NCI-H146 (cell line): ENCODE measurements around the gene MGAT3.

Experiments used
- DNase-seq: peaks from one replicate; lab custom pipeline; 2025; lab: John Stamatoyannopoulos, UW

Gene MGAT3

GRCh38 chr22:39450258-39450955 lies 6.4 kb upstream of the MGAT3 start:
- DNase-seq: no peak

DNA sequence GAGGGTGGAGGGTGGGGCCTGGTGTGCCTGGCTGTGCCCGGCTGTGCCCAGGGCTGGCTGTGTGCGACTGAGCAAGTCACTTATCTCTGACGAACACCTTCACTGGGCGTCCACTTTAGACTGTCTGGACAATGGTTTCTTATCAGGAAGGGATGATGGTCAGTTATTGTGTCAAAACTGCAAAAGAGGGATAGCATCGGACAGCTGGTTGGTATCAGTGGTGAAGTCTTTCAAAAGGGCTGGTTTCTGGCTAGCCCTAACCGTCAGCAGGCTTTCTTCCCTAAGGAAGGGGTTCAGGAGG lies 4.1 kb upstream of the MGAT3 start:
- no peak for DNase-seq

- DNase-seq: no peak
Measured at GRCh38 chr22:39453765-39454378, 2.9 kb upstream of the MGAT3 start.

DNA sequence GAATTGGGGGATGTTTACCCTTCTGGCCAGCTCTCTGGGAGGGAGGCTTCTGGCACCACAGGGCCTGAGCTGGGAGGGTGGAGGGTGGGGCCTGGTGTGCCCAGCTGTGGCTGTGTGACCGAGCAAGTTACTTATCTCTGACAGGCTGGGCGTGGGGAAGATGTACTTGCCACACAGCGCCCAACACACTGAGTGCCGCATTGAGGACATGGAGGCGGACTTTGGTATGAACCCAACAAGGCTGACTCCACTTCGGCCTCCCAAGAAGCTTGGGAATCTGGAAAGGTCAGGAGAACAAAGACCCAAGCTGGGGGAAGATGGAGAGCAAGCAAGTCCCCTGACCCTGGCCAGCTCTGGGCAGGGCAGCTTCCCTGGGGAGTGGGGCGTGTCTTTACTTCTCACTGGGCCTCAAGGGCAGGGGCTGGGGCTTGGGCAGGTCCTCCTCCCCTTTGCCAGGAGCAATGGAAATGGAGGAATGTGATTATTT lies 2.4 kb upstream of the MGAT3 start:
- no peak for DNase-seq

GRCh38 chr22:39457198-39457555 lies 365 bp downstream of the MGAT3 start:
- DNase-seq: no peak

DNA sequence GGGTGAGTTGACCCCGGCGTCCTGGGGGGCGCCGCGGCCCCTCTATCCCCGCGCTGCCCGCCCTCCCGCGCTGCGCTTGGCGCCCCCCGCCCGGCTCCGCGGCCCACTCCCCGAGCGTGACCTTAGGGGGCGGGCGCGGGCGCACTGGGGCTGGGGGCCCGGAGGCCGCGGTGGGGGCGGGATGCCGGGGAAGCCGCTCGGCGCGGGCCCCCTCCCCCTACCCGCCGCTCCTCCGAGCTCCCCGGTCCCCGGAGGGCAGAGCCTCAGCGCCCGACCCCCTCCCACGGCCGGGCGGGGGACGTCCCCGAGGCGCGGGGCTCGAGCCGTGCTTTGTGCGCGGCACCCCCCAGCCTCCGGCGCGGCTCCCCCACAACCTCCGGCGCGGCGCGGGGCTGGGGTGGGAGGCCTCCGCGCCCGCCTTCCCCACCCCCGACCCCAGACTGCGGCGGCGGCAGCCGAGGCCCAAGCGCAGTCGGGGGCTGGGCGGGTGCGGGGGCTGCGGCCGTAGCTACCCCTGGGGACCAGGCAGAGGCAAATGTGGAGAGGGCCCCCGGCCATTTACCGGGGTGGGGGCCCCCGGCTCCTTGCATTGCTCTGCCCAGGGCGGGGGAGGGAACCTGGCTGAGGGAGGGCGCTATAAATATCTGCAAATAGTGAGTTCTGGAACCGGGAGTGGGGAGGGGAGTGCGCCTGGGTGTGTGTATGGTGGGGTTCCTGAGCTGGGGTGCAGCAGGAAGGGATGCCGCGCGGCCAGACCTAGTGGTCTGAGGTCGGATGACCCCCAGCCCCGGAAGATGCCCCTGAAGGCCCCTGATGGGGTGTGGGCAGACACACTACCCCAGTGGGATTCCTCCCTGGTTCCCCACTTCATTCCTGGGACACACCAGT lies 988 bp downstream of the MGAT3 start:
- DNase-seq: peak; percentile 10

DNA sequence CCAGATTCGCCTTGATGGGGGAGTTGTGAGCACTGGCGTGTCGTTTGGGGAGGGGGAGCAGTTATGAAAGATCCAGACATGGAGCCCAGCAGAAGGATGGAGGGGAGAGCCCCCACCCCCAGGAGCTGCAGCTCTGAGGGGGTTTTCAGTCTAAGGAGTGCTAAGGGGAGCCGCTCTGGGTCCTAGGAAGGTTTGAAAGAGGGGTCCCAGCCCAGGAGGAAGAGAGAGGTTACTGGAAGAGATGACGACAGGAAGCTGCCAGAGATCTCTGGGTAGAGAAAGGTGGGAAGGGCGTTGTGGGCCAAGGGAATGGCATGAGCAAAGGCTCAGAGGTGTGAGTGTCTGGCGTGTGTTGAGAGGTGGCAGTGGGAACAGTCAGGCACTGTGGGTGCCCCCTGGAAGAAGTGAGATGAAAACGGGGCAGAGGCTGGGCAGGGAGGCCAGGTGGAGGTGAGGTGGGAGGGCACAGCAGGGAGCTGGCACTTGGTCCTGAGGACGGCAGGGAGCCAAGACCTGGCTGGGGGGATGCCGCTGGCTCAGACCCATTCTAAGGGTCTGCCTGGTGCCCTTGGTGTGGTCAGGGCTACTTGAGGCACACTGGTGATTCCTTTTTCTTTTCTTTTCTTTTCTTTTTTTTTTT lies 1.8 kb downstream of the MGAT3 start:
- no peak for DNase-seq

- no peak for DNase-seq
Measured at GRCh38 chr22:39459681-39460080, 2.9 kb downstream of the MGAT3 start.

- DNase-seq: no peak
Measured at GRCh38 chr22:39462443-39463221, 5.8 kb downstream of the MGAT3 start.

DNA sequence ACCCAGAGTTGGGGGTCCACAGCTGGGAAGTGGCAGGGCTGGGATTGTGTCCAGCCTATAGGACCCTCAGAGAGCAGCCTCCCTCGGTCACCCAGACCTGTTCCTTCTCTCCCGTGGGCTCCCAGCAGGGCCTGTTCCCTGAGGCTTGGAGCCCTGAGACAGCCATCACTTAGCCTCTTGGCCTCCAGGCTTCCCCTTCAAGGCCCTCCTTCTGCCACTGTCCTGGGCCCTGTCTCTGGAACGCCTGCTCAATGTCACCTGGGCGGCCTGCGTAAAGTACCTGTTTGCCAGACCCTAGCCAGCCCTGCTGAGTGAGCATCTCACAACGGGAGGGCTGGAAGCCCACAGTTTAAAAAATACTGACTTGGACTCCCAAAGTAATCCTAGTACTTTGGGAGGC lies 6.5 kb downstream of the MGAT3 start:
- no peak for DNase-seq

DNA sequence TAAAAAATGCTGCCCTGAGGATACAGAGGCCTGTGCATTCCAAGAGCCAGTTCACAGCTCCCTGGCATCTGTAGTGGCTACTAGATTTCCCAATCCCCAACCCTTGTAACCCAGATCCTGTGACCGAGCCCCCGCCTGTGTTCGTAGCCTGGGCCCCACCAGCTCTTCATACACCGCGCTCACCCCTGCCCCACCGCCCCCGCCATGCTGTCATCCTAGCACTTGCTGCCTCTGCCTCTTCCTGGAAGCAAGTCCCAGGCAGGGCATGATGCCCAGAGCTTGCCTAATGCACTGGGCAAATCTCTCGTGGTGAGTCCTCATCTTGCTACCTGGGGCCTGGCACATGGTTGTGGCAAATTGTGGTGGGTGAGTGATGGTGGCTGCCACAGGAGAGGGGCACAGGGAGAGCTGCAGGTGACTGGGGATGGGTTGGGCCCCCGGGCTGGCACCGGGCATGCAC lies 7.1 kb downstream of the MGAT3 start:
- DNase-seq: no peak

DNA sequence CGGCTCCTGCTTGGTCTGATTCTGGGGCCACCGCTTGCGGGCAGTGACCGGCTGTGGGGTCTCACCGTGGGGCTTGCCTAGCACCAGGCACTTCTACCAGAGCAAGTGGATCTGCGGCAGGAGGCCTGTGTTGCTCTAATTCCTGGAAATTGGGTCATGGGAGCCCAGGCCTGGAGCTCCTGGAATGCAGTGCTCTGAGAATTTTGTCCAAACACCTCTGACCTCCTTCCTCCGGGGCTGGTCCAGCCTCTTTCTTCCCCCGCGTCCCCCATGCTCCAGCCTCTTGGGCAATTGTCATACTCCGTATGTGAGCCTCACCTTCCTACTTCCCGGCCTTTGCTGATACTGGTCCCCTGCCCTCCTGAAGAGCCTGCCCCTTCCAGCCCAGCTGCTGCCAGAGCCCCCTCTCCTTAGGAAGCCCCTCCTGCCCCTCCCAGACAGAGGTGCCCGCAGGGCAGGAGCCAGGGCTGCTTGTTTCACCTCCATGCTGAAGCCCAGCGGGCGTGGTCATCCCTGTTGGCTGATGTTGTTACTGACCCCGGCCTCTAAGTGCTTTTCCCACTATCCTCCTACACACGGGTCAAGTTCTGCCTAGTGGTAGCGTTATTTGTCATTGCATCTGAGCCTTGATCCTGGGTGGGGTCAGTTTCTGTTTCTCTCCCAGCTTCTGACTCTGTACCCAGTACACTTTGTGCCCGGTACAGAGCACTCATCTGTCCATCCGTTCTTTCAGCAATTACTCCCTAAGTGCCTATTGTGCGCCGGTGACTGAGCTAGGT lies 9.6 kb downstream of the MGAT3 start:
- DNase-seq: no peak

DNA sequence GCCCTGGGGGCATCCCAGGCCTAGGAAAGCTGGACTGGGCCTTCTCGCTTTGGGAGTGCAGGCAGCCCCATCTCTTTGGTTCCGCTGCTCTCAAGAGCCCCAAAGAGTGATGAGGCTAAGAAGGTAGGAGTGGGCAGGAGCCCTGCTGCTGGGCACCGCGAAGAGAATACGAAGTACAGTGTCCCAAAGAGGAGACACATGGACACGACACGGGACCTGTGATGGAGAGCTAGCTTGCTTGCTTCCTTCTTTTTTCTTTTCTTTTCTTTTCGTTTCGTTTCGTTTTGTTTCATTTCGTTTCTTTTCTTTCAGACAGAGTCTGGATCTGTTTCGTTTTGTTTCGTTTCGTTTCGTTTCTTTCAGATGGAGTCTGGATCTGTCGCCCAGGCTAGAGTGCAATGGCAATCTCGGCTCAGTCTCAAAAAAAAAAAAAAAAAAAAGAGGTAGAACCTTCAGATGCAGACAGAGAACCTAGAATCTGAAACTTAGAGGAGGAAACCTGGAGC lies 10.6 kb downstream of the MGAT3 start:
- DNase-seq: no peak

GRCh38 chr22:39468487-39469325 lies 11.9 kb downstream of the MGAT3 start:
- no peak for DNase-seq

DNA sequence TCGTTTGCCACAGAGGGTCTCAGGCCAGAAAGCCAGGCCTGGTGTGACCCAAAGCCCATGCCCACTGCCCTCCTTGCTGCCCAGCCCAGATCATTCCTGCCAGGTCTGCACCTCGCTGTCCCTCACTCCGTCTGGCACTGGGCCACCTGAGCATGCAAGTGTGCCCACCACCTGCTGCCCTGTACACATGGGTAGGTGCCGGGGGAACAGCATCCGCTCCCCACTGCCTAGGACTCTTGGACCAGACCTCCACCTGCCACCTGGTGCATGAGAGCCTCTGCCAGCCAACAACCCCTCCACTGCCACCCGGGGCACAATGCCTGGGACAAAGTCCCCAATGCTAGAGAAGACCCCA lies 12.5 kb downstream of the MGAT3 start:
- no peak for DNase-seq

GRCh38 chr22:39469681-39470450 lies 13.1 kb downstream of the MGAT3 start:
- DNase-seq: no peak

DNA sequence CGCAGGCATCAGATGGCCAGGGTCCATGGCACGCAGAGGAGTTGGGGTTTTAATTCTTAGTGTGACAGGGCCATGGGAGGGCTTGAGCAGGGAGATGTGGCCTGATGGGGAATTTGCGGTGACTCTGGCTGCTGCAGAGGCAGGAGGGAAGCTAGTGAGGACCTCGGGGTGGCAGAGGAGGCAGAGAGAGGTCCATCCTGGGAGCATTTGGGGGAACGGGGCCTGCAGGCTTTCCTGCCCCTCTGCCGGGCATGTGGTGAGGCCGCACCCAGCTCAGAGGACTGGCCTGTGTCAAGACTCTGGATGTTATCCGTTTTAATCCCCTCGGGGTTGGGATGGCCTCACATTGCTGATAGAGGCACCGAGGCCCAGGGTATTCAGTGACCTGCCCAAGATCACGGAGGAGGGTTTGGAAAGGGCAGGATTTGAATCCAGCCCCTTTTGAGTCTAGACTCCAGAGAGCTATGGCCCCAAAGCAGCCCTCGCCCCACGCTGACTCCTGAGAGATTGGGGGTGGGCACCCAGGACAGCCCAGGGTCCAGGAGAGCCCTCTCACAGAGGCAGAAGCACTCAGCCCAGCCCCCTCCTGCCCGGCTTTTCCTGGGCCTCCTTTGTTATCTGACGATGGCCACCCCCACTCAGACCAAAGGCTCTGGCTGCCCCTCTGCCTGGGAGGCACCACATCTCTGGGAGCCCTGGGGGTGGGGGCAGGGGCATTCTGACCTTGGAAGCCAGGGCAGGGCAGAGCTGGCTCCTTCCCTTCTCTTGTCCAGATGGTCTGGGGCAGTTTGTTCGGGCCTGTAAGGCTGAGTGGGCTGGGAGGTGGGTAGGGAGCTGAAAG lies 13.9 kb downstream of the MGAT3 start:
- DNase-seq: no peak
